H54 (cell line): Measurements from ENCODE around the gene SUPT3H.

ENCODE experiments used
- DNase-seq: peaks from one replicate; pipeline ENCODE4 v3.0.0; 2011; ENCODE audit warnings: low spot score, mixed read lengths; ENCODE audit not compliant: insufficient read length
- FAIRE-seq: peaks from 3 replicates; lab custom pipeline; 2011; peaks lifted over from hg19 to GRCh38; lab: Jason Lieb, UNC
- POLR2A ChIP-seq: IDR thresholded peaks from 2 replicates; pipeline ENCODE4 v1.6.1; 2011; ENCODE audit warnings: low read depth, mild to moderate bottlenecking, low read length

SUPT3H gene

GRCh38 chr6:45038226-45038625, 339.5 kb downstream of the SUPT3H start:
- TF ChIP-seq POLR2A = no peak
- DNase-seq = no peak
- no peak for FAIRE-seq

GRCh38 chr6:45036103-45036502, 341.6 kb downstream of the SUPT3H start:
- TF ChIP-seq POLR2A = no peak
- DNase-seq (no peak), FAIRE-seq (no peak)

GRCh38 chr6:45032426-45032825, 345.3 kb downstream of the SUPT3H start:
- TF ChIP-seq POLR2A = no peak
- DNase-seq = no peak
- no peak for FAIRE-seq

- DNase-seq = no peak
- no peak for FAIRE-seq
- TF ChIP-seq POLR2A = no peak
These were observed 346.1 kb downstream of the SUPT3H start for GRCh38 chr6:45031601-45032000.

- no peak for DNase-seq
- no peak for FAIRE-seq
- TF ChIP-seq POLR2A = no peak
These were observed 350.6 kb downstream of the SUPT3H start for GRCh38 chr6:45027126-45027525.

GRCh38 chr6:45026003-45026516, 351.7 kb downstream of the SUPT3H start:
- FAIRE-seq = no peak
- no peak for TF ChIP-seq POLR2A
- DNase-seq = no peak

- DNase-seq = no peak
- no peak for TF ChIP-seq POLR2A
- no peak for FAIRE-seq
These were observed 353.1 kb downstream of the SUPT3H start for GRCh38 chr6:45024610-45025009.

GRCh38 chr6:45021676-45022075, 356.1 kb downstream of the SUPT3H start:
- DNase-seq = no peak
- TF ChIP-seq POLR2A = no peak
- no peak for FAIRE-seq

- DNase-seq = no peak
- no peak for FAIRE-seq
- TF ChIP-seq POLR2A = no peak
These were observed 365.0 kb downstream of the SUPT3H start for GRCh38 chr6:45012687-45013086.

- FAIRE-seq (peak; percentile 27), DNase-seq (no peak)
- TF ChIP-seq POLR2A = no peak
These were observed 368.2 kb downstream of the SUPT3H start for GRCh38 chr6:45009576-45009975.

- TF ChIP-seq POLR2A = no peak
- DNase-seq (no peak), FAIRE-seq (no peak)
These were observed 370.8 kb downstream of the SUPT3H start for GRCh38 chr6:45006893-45007292.

- no peak for DNase-seq
- no peak for FAIRE-seq
- TF ChIP-seq POLR2A = no peak
These were observed 373.8 kb downstream of the SUPT3H start for GRCh38 chr6:45003961-45004360.

GRCh38 chr6:45003387-45003786, 374.3 kb downstream of the SUPT3H start:
- FAIRE-seq (no peak), DNase-seq (no peak)
- no peak for TF ChIP-seq POLR2A

GRCh38 chr6:45002390-45003105, 375.2 kb downstream of the SUPT3H start:
- DNase-seq (no peak), FAIRE-seq (no peak)
- no peak for TF ChIP-seq POLR2A

- no peak for TF ChIP-seq POLR2A
- no peak for FAIRE-seq
- DNase-seq = no peak
These were observed 376.1 kb downstream of the SUPT3H start for GRCh38 chr6:45001663-45002062.

- DNase-seq = no peak
- no peak for TF ChIP-seq POLR2A
- FAIRE-seq = no peak
These were observed 376.9 kb downstream of the SUPT3H start for GRCh38 chr6:45000833-45001232.
